HTR-8/SVneo (cell line): ENCODE results near the gene TMEM204.
"Not testable (repeated sequence)": the region's sequence is repeated elsewhere in the genome, so short reads cannot be mapped to it uniquely, and the experiment has no call there.

Experiments used
- DNase-seq: peaks from one replicate; pipeline ENCODE4 v3.0.0; 2011; ENCODE audit warnings: low spot score, mixed read lengths; ENCODE audit not compliant: insufficient read length
- FAIRE-seq: peaks from 2 replicates; lab custom pipeline; 2011; peaks lifted over from hg19 to GRCh38; lab: Jason Lieb, UNC

TMEM204 gene

DNA sequence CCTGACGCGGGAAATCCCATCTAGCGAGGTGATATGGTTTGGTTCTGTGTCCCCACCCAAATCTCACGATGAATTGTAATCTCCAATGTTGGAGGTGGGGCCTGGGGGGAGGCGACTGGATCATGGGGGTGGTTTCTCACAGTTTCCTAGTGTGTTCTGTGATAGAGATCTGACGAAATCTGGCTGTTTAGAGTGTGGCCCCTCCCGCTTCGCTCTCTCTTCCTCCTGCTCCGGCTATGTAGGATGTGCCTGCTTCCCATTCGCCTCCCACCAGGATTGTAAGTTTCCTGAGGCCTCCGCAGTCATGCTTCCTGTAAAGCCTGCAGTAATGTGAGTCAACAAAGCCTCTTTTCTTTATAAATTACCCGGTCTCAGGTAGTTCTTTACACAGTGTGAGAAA, 46.8 kb downstream of the TMEM204 start:
- FAIRE-seq: no peak
- no peak for DNase-seq

DNA sequence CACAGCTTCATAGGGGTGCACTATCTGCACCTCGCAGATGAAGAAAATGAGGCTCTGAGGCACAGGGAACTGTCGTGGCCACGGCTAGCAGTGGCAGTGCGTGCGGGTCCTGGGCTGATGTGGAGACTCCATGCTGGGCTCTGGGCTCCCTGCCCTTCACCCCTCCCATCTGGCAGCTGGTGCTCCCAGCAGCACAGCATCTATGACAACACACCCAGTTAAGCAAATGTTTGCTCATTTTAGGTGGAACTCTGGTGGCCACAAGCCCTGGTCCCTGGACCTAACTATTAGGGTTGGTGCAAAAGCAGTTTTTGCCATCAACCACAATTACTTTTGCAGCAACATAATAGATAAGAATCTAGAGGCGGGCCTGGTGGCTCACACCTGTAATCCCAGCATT, 47.5 kb downstream of the TMEM204 start:
- FAIRE-seq (no peak), DNase-seq (no peak)

DNA sequence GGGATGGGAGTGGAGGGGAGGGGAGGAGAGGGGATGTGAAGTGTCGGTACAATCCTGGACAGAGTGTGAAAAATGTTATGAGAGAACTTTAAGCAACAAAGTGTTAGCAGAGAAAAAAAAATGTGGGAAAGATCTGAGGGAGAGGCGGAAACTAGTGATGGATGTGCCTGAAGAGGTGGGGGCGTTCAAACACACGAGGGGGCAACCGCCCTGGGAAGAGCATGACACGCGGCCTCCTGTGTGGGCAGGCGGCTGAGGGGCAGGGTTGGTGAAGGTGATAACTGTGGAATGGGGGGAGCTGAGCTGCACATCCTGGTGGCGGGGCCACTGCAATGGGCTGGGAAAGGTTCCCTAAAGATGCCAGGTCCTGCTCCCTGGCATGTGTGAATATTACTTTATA, 48.3 kb downstream of the TMEM204 start:
- no peak for FAIRE-seq
- DNase-seq: no peak

DNA sequence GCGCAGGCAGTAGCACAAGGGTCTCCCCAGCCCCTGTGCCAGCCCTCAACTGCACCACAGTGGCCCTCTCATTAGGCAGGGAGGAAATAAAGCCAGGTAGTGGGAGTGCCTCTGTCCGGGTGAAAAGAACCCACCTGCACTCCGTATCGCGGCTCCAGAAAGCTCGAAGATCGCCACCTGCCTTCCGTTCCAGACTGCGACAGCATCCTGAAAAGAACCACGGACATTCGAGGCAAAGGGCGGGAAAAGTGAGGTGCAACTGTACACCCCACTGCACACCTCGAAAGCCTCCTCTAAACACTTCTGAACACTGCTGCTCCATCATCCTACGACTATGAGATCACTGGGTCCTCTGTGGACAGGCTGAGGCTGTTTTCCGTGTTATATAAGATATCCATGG, 49.7 kb downstream of the TMEM204 start:
- DNase-seq (no peak), FAIRE-seq (no peak)

DNA sequence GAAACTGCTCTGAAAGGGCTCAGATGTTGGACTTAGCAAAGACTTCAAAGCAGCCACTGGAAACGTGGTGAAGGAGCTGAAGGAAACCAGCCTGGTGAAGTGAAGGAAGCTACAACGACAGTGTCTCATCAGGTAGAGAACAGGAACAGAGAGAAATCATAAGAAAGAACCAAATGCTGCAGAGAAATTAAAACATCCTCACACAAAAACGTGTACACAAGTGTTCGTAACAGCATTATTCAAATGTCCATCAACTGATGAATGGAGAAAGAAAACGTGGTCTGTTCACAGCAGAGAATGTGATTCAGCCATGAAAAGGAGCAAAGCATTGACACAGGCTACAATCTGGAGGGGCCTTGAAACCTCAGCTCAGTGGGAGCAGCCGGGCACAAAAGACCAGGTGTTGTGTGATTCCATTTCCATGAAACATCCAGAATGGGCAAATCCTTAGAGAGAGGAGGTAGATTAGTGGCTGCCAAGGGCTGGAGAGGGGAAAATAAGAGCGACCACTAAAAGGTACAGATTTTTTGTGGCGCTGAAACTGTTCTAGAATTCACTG, 51.5 kb downstream of the TMEM204 start:
- FAIRE-seq (no peak), DNase-seq (no peak)

DNA sequence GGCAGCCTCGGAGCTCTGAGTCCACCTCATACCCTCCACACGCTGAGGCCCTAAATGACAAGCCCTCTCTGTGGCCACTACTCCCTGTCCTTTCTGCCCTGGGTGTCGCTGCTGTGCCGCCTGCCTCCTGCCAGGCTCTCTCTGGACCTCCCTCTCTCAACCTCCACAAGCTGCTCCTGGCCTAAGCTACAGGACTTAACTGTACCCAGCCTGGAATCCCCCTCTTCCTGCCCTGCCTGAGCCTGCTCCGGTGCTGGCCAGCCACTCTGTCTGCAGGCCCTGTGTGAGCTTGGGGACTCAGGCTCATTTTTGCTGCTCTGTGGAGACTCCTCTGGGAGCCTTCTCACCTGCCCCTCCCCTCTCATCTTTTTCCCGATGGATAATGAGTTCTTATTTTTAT, 56.9 kb downstream of the TMEM204 start:
- no peak for FAIRE-seq

DNA sequence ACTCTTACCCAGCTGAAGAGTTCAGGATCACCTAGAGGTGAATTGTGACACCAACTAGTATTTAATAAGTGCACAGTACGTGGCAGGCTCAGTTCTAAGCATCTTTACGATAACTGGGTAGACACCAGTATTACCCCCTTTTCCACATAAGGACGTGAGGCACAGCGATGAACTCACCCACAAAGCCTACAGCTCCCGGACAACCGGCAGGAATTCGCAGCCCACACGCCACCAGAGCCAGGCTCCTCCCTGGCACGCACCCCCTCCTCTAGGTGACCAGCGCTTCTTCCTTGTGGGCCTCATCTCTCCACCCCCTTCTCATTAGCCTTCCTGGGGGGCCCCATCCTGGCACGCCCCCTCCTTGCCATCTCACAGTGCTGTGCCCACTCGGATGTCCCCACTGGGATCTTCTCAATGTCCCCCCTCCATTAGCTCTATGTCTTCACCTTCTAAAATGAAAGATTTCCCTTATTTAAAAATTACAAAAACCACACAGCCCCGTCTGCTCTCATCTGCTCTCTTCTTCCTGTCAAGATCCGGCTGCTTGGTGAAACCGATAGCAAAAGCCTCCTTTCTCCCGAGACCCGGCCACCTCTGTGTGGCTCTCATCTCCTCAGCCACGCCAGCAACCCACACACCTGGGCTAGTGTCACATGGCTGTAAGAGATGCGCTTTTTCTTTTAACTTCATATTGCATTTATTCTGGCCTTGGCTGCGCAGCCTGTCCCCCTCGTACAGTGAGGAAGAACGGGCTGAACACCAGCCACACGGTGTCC, 57.7 kb downstream of the TMEM204 start:
- no peak for FAIRE-seq
- no peak for DNase-seq

More for the DNA sequence above, 56.9 kb downstream of the TMEM204 start:
- DNase-seq: no peak

DNA sequence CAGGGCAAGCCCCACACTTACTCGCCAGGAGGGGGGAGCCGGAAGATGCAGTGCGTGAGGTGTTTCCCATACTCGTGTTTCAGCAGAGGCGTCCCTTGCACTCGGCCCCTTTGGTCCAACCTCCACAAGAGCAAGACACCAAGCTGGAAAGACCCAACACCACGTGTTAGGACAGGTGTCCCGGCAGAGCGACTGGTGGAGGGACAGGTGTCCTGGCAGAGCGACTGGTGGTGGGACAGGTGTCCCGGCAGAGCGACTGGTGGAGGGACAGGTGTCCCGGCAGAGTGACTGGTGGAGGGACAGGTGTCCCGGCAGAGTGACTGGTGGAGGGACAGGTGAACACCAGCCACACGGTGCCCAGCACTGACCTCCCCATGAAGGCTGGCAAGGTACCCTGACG, 59.0 kb downstream of the TMEM204 start:
- DNase-seq (no peak), FAIRE-seq (no peak)

DNA sequence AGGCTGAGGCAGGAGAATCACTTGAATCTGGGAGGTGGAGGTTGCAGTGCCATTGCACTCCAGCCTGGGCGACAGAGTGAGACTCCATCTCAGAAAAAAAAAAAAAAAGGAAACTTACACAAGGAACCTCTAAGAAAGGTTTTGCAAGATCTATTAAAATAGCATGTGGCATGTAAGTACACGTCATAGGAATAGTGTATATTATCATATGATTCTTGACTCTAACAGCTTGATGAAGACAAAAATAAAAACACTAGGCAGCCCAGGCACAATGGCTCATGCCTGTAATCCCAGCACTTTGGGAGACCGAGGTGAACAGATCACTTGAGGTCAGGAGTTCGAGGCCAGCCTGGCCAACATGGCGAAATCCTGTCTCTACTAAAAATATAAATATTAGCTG, 62.0 kb downstream of the TMEM204 start:
- FAIRE-seq, DNase-seq: not testable (repeated sequence)

DNA sequence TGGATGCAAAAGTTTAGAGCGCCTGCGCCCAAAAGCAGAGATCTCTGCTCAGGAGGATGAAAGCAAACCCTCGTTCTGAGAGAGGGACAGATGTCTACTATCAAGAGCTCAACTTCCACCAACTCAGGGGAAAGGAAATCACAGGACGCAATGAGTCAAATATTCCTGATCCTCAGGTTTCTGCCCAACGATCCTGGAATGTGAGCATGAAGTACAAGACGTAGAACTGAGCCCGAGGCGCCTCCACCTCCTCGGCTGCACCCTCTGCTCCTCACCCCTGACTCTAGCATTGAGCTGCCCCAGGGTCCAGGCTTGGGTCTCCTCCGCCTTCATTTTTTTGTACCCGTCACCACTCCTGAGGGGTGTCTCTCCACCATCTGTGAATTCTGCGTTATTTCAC, 63.0 kb downstream of the TMEM204 start:
- FAIRE-seq: no peak
- no peak for DNase-seq

DNA sequence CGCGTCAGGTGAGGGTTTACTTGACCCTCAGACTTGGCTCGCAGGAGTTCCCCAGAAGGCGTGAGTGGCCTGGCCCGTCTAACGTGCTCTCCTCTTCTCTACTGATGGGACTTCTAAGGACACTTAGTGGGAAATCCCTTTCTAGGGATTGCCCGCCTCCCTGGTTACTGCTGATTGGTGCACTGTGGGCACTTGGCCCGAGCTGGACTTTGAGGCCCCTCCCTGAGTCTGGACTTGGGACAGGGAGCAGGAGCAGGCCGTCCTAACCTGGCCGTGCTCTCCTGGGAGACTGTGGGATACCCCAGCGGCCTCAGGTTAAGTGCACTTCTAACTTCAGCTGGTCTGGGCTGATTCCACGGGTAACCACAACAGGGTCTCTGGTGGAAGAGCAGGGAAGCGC, 63.7 kb downstream of the TMEM204 start:
- DNase-seq (no peak), FAIRE-seq (no peak)

DNA sequence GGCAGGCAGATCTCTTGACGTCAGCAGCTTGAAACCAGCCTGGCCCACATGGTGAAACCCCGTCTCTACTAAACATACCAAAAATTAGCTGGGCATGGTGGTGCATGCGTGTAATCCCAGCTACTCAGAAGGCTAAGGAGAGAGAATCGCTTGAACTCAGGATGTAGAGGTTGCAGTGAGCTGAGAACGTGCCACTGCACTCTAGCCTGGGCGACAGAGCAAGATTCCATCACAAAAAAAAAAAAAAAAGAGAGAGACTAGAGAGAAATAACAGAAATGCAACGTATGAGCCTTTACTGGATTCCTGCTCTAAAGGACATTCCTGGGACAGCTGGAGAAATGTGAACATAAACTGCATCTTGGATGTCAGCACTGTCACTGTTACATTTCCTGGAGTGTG, 67.6 kb downstream of the TMEM204 start:
- DNase-seq (no peak), FAIRE-seq (no peak)

DNA sequence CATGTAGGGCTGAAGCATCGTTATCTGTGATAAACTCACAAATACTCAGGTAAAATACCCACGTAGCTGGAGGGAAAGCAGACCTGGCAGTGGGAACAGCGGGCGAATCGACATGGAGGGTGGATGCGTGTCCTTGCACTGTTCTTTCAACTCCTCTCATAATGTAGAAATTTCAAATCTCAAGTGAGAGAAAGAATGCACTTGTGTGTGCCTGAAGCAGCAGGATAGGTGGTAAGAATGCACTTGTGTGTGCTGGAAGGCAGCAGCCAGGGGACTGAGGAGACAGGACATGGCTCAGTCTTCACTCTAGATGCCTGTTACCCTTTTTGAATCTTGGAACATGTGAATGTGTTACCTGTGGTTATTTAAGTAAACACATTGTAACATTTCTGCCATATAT, 68.0 kb downstream of the TMEM204 start:
- no peak for DNase-seq
- FAIRE-seq: no peak

DNA sequence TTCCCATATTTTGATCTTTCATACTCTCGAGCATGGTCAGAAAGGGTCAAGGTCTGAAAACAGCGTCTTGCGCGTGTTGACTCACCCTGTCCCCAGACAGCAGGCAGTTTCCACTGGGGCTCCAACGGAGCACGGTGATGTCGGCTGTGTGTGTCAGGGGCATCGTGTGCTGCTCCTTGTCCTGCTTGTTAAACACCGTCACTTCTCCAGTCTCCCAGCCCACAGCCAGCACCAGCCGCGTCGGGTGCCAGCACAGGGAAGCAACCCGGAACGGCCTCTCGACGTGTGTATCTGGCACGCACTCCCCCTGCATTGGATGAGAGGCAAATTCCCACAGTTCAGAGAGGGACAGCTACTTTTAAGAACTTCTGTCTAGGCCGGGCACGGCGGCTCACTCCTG, 68.8 kb downstream of the TMEM204 start:
- FAIRE-seq (no peak), DNase-seq (no peak)
